ENCODE results near the gene NUDT3.

NUDT3 gene

GRCh38 chr6:34237722-34238584 is 154.5 kb downstream of the NUDT3 start:
- DNase-seq (ENCODE audit: low spot score): peak; percentile 80
- TF ChIP-seq, protein P1, sequence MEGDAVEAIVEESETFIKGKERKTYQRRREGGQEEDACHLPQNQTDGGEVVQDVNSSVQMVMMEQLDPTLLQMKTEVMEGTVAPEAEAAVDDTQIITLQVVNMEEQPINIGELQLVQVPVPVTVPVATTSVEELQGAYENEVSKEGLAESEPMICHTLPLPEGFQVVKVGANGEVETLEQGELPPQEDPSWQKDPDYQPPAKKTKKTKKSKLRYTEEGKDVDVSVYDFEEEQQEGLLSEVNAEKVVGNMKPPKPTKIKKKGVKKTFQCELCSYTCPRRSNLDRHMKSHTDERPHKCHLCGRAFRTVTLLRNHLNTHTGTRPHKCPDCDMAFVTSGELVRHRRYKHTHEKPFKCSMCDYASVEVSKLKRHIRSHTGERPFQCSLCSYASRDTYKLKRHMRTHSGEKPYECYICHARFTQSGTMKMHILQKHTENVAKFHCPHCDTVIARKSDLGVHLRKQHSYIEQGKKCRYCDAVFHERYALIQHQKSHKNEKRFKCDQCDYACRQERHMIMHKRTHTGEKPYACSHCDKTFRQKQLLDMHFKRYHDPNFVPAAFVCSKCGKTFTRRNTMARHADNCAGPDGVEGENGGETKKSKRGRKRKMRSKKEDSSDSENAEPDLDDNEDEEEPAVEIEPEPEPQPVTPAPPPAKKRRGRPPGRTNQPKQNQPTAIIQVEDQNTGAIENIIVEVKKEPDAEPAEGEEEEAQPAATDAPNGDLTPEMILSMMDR (IDR thresholded peaks at IDR 0.05; ENCODE audit: extremely low read depth, missing control alignments): peak; percentile 28

GRCh38 chr6:34237316-34237721 is 155.2 kb downstream of the NUDT3 start:
- peak; percentile 69 for DNase-seq (ENCODE audit: low spot score)
- TF ChIP-seq, protein P1 (IDR thresholded peaks at IDR 0.05; ENCODE audit: extremely low read depth, missing control alignments): no peak

DNA sequence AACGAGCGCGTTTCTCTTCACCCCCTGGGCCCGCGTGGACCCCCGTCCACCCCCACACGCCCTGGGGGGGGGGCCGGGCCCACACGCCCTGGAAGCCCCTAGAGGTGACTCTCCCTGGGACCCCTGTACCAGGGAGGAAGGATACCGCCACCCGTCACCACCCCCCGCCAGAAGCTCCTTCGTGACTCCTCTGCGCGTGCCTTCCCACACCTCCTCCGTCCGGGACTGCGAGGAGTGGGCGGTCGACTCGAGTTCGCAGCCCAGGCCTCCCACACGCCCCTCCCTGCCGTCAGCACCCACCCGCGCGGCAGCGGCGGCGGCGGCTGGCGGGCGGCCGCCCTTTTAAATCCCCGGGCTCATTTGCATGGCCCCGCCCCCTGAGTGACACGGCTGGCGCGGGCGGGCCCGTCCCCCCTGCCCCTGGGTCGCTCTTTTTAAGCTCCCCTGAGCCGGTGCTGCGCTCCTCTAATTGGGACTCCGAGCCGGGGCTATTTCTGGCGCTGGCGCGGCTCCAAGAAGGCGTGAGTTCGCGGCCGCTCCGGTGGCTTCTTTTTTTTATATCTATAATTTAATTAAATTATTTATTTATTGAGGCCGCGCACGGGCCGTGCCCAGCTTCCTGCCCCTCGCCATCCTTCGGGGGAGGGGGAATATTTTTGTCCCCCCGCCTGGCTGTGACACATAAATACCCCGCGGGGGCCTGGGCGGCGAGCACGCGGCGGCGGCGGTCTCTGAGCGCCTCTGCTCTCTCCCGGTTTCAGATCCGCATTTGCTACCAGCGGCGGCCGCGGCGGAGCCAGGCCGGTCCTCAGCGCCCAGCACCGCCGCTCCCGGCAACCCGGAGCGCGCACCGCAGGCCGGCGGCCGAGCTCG is 155.8 kb downstream of the NUDT3 start, which contains the start of gene HMGA1:
Gene HMGA1, plus strand, starts transcription at position 431 of the 873 bp plus-strand sequence. CDS start 3,908 bp downstream, outside the sequence.
- TF ChIP-seq, protein P1 (IDR thresholded peaks at IDR 0.05; ENCODE audit: extremely low read depth, missing control alignments): no peak
- peak; percentile 98 for DNase-seq (ENCODE audit: low spot score)

DNA sequence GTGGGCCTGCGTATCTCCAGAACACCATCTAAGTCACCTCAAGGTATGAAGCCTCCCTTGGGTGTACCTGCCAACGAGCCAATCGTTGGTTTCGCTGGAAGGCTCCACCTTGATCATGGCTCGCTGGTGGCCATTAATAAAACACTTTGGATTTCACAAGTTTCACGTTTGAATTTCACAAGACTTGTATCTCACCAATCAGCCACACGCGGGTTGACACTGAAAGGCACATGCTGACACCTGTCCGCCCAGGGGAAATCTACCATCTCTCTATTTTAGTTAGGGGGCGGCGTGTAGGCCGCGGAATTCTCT is 156.4 kb downstream of the NUDT3 start:
- peak; percentile 66 for DNase-seq (ENCODE audit: low spot score)
- TF ChIP-seq, protein P1 (IDR thresholded peaks at IDR 0.05; ENCODE audit: extremely low read depth, missing control alignments): no peak

DNA sequence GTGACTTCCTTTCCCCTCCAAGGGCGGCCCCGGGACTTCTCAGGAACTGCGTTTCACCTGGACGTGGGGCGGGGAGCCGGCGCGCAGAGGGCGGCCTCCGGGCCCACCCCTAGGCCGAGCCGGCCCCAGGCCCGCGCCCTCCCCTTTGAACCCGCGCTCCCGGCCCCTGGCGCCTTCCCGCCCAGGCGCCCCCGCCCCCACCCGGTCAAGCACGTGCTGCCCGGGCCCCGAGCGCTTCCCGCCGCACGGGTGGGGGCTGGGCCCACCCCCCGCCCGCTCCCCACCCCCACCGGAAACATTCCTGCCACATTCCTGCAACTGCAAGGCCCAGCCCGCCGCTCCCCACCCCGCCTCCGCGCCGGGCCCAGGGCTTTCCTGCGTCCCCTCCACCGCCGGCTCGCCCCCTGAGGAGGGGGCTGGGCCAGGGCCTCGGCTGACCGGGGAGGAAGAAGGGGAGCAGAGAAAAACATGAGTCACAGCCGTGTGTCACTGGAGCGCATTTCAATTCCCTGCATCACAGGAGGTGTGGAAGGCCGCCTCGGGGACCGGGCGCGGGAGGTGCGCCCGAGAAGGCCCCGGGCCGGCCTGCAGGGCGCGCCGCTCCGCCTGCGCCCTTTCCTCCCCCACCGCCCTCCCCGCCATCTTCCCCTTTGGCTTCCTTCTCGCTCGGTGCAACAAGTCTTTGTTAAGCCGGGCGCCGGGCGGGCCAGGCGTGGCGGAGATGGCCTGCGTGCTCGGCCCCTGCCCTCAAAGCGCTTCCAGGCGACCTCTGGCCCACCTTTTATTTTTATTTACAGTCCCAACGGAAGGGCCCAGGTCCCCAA is 156.9 kb downstream of the NUDT3 start:
- TF ChIP-seq, protein P1 (IDR thresholded peaks at IDR 0.05; ENCODE audit: extremely low read depth, missing control alignments): no peak
- peak; percentile 83 for DNase-seq (ENCODE audit: low spot score)

- TF ChIP-seq, protein P1 (IDR thresholded peaks at IDR 0.05; ENCODE audit: extremely low read depth, missing control alignments): no peak
- DNase-seq (ENCODE audit: low spot score): no peak
Observed at GRCh38 chr6:34234667-34235306, 157.7 kb downstream of the NUDT3 start.

Measured in GM20000 (cell line).